ENCODE data around the gene LOXL4. TPM values are rescaled to one million over a fixed set of nuclear protein-coding genes. Genes with fewer than 3 reads are reported as not detected.

The LOXL4 gene
- total and polyA plus RNA-seq, 5 donors from 2014 or later = 0.10 TPM; not detected in 4

DNA sequence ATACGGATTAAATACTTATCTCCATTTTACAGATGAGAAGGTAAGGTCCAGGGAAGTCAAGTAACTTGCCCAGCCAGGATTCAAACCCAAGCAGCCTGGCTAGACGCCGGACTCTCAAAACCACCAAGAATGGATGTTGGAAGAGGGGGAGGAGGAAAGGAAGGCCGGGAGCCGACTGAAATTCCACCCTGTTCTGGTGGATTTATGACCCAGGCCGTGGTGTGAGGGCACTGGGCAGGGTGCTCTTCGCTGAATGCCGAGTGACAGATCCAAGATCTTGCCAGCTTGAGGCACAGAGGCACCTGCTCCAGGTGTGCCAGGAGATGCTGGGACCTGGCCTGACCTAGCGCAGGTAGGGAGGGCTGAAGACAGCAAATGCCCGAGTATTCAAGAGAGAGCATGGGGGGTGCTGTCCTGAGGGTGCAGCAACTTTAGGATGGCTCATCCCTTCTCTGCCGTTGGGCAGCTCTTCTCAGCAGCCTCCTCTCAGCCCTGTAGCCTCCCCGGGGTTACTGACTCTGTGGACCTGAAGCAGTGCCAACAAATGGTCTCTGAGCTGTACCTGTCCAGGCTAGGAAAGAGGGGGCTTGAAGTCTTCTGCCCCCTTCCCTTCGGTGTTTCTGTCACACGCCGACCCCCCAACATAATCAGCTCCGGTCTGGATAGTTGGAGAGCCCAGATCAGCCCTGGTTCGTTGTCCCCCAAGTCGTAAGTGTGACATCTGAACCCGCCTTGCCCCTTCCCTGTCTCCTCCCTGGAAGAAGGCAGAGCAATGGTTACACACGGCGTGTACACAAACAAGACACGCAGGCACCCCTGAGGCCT is 713 bp downstream of the LOXL4 start:
- no peaks in the 10 kb centered on the region for H3K4me1 ChIP-seq (ENCODE audit: control insufficient read depth, insufficient read depth, low read length, poor library complexity, severe bottlenecking)
- Mint-ChIP-seq H3K27ac (peak overlapping the region in 1 of 3 donors; percentile 59), H3K27me3 (peaks cover 58% of the 10 kb centered on the region), H3K36me3 (no peaks in the 10 kb centered on the region), H3K4me3 (peak overlapping the region in 2 of 4 donors; percentile 66 to 67), H3K9me3 (no peaks in the 10 kb centered on the region), H3K4me1 (peaks cover 0 to 16% (median 0%) of the 10 kb centered on the region in 4 donors)
- peaks cover 13% of the 10 kb centered on the region for H3K27me3 ChIP-seq (ENCODE audit: control insufficient read depth, insufficient read depth, low read length)
- H3K27ac ChIP-seq (ENCODE audit: insufficient read depth, low read length, poor library complexity, severe bottlenecking) = no peak overlapping the region
- ATAC-seq (ENCODE audit: low read depth in 2 of 2) = no peak
- no peak for DNase-seq
- no peak overlapping the region for H3K4me3 ChIP-seq (ENCODE audit: low read depth, low read length)
- H3K36me3 ChIP-seq (ENCODE audit: control insufficient read depth, insufficient read depth, low read length) = no peaks in the 10 kb centered on the region
- no peaks in the 10 kb centered on the region for H3K9me3 ChIP-seq (ENCODE audit: control insufficient read depth in 2 of 2, low read length in 2 of 2)

DNA sequence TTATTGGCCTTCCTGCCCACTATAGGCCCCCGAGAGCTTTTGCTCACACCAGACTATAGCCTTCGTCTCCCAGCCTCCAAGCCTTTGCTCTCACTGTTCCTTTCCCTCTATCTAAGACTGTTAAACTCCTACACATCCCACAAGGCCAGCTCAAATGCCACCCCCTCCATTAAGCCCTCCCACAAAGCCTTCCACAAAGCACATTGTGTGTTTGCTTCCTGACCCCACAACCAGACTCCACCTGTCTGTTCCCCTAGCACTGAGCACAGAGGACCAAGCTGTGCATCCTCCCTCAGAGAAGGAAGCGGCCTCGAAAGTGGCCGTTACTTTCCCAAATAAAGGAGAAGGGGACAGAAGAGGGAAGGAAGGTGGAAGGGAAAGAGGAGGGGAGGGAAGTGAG is 1.3 kb downstream of the LOXL4 start:
- H3K4me1 ChIP-seq (ENCODE audit: control insufficient read depth, insufficient read depth, low read length, poor library complexity, severe bottlenecking) = no peaks in the 10 kb centered on the region
- H3K36me3 ChIP-seq (ENCODE audit: control insufficient read depth, insufficient read depth, low read length) = no peaks in the 10 kb centered on the region
- Mint-ChIP-seq H3K27ac (no peak overlapping the region), H3K36me3 (no peaks in the 10 kb centered on the region), H3K27me3 (peaks cover 53% of the 10 kb centered on the region), H3K4me3 (peak overlapping the region in 1 of 4 donors; percentile 43), H3K9me3 (no peaks in the 10 kb centered on the region), H3K4me1 (peaks cover 0 to 16% (median 0%) of the 10 kb centered on the region in 4 donors)
- no peak for DNase-seq
- H3K27me3 ChIP-seq (ENCODE audit: control insufficient read depth, insufficient read depth, low read length) = peaks cover 13% of the 10 kb centered on the region
- ATAC-seq (ENCODE audit: low read depth in 2 of 2) = no peak
- no peak overlapping the region for H3K27ac ChIP-seq (ENCODE audit: insufficient read depth, low read length, poor library complexity, severe bottlenecking)
- H3K4me3 ChIP-seq (ENCODE audit: low read depth, low read length) = no peak overlapping the region
- H3K9me3 ChIP-seq (ENCODE audit: control insufficient read depth in 2 of 2, low read length in 2 of 2) = no peaks in the 10 kb centered on the region

DNA sequence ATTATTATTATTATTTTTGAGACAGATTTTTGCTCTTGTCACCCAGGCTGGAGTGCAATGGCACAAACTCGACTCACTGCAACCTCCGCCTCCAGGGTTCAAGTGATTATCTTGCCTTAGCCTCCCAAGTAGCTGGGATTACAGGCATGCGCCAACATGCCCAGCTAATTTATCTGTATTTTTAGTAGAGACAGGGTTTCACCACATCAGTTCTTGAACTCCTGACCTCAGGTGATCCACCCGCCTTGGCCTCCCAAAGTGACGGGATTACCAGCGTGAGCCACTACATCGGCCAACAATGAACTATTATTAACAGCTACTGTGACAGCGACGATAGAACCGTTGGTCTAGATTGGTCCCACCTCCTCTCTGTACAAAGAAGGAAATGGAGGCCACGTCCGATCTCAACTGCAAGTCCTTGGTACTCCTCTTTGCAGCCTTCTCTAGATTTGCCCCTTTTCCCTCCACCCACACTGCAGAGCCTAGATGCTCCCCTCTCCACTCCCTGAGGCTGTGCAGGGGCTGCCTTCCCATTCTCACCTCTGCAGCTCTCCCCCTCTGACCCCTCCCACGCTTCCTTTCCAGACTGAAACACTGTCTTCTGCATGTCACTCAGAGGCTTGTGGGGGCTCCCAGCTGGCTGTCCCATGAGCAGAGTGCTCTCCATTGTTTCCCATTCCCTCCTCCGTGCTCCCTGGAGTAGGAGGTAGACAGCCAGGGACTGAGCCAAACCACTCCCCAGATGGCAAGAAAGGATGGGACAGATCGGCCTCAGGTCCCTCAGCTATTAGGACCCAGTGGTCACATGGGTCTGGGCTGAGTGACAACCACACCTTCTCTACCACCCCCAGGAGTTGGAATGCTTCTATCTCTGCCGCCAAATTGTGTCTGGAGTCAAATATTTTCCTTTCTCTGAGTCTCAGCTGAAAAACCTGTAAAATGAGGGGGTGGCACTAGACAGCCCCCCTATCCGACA is 2.3 kb downstream of the LOXL4 start:
- H3K36me3 Mint-ChIP-seq = no peaks in the 10 kb centered on the region
- no peaks in the 10 kb centered on the region for H3K9me3 ChIP-seq (ENCODE audit: control insufficient read depth in 2 of 2, low read length in 2 of 2)
- H3K27ac Mint-ChIP-seq = no peak overlapping the region
- peaks cover 13% of the 10 kb centered on the region for H3K27me3 ChIP-seq (ENCODE audit: control insufficient read depth, insufficient read depth, low read length)
- H3K36me3 ChIP-seq (ENCODE audit: control insufficient read depth, insufficient read depth, low read length) = no peaks in the 10 kb centered on the region
- H3K4me3 ChIP-seq (ENCODE audit: low read depth, low read length) = no peak overlapping the region
- DNase-seq = no peak
- H3K4me1 ChIP-seq (ENCODE audit: control insufficient read depth, insufficient read depth, low read length, poor library complexity, severe bottlenecking) = no peaks in the 10 kb centered on the region
- no peaks in the 10 kb centered on the region for H3K9me3 Mint-ChIP-seq
- H3K27ac ChIP-seq (ENCODE audit: insufficient read depth, low read length, poor library complexity, severe bottlenecking) = no peak overlapping the region
- peaks cover 0 to 16% (median 0%) of the 10 kb centered on the region in 4 donors for H3K4me1 Mint-ChIP-seq
- no peak for ATAC-seq (ENCODE audit: low read depth in 2 of 2)
- peak overlapping the region in 2 of 4 donors; percentile 52 to 61 for H3K4me3 Mint-ChIP-seq
- peaks cover 45% of the 10 kb centered on the region for H3K27me3 Mint-ChIP-seq

DNA sequence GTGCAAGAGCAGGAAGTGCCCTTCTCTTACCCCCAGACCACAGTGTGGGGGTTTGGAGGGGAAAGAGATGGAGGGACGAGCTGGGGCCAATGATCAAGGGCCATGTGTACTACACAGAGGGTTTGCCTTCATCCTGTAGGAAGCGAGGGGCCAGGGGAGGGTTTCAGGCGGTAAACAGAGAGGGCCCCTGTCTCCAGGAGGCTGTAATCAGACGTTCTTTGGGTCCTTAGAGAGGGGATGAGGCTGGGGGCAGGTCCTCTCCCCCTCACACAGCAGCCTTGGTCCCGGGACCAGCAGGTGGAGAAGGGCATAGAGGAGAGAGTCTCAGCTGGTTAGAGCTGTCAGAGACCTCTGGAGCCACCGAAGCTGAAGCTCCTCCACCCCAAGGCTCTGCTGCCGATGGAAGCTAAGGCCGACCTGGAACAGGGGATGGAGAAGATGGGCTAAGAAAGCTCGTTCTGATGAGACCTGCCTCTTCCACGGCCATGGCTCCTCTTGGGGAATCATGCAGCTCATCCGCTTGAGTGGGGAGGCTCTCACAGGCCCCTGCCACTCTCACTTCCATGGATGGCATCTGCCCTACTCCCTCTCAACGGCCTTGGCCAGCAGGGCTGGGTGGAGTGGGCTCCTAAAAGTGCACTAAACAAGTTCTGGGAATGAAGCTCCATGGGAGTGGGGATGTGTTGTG is 3.5 kb downstream of the LOXL4 start:
- H3K9me3 ChIP-seq (ENCODE audit: control insufficient read depth in 2 of 2, low read length in 2 of 2) = no peaks in the 10 kb centered on the region
- H3K27me3 ChIP-seq (ENCODE audit: control insufficient read depth, insufficient read depth, low read length) = peaks cover 7% of the 10 kb centered on the region
- Mint-ChIP-seq H3K9me3 (no peaks in the 10 kb centered on the region), H3K27ac (no peak overlapping the region), H3K4me3 (no peak overlapping the region), H3K27me3 (peaks cover 35% of the 10 kb centered on the region), H3K36me3 (peaks cover 4% of the 10 kb centered on the region), H3K4me1 (peaks cover 0 to 16% (median 0%) of the 10 kb centered on the region in 4 donors)
- no peaks in the 10 kb centered on the region for H3K36me3 ChIP-seq (ENCODE audit: control insufficient read depth, insufficient read depth, low read length)
- no peak for ATAC-seq (ENCODE audit: low read depth in 2 of 2)
- no peak overlapping the region for H3K4me3 ChIP-seq (ENCODE audit: low read depth, low read length)
- no peaks in the 10 kb centered on the region for H3K4me1 ChIP-seq (ENCODE audit: control insufficient read depth, insufficient read depth, low read length, poor library complexity, severe bottlenecking)
- no peak overlapping the region for H3K27ac ChIP-seq (ENCODE audit: insufficient read depth, low read length, poor library complexity, severe bottlenecking)
- DNase-seq = no peak

DNA sequence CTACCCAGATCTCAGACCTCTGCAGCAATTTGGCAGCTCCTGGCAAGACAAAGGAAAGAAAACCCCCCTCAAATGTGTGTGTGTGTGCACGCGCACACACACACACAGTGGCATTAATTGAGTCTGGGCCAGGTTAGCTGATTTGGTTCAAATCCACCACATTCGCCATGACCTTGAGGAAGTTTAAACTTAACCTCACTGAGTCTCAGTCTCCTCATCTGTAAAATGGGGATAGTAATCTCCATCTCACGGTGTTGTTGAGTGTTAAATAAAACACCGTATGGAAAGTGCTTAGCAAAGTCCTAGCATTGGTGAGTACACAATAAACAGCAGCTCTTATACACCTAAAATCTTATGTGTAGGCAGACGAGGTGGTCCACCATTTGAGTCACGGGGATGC is 4.9 kb downstream of the LOXL4 start:
- Histone ChIP-seq H3K27me3 (ENCODE audit: control insufficient read depth, insufficient read depth, low read length) (peaks cover 7% of the 10 kb centered on the region), H3K36me3 (ENCODE audit: control insufficient read depth, insufficient read depth, low read length) (no peaks in the 10 kb centered on the region), H3K4me3 (ENCODE audit: low read depth, low read length) (no peak overlapping the region), H3K27ac (ENCODE audit: insufficient read depth, low read length, poor library complexity, severe bottlenecking) (no peak overlapping the region), H3K9me3 (ENCODE audit: control insufficient read depth in 2 of 2, low read length in 2 of 2) (no peaks in the 10 kb centered on the region), H3K4me1 (ENCODE audit: control insufficient read depth, insufficient read depth, low read length, poor library complexity, severe bottlenecking) (no peaks in the 10 kb centered on the region)
- Mint-ChIP-seq H3K27me3 (peaks cover 29% of the 10 kb centered on the region), H3K9me3 (no peaks in the 10 kb centered on the region), H3K4me1 (peaks cover 0 to 7% (median 0%) of the 10 kb centered on the region in 4 donors), H3K36me3 (peaks cover 4% of the 10 kb centered on the region), H3K4me3 (no peak overlapping the region), H3K27ac (no peak overlapping the region)
- no peak for ATAC-seq (ENCODE audit: low read depth in 2 of 2)
- no peak for DNase-seq

DNA sequence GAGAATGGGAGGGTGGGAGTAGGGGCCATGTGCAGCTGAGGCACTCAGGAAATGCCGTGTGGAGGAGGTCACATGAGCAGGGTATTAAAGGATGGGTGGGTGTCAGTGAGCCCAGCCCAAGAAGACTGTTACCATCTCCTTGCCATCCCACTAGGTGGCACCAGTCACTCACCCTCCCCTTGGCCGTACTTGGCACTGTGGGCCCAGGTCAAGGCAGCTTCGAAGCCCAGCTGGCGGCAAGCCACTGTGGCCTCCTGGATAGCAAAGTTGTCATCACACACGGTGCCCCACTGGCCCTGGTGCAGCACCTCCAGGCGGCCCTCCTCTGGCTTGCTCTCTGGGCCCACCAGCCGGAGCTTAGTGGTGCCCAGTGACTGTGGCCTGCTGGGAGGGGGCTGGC is 5.4 kb downstream of the LOXL4 start:
- H3K4me1 ChIP-seq (ENCODE audit: control insufficient read depth, insufficient read depth, low read length, poor library complexity, severe bottlenecking) = no peaks in the 10 kb centered on the region
- DNase-seq (peak in 1 of 3 donors; percentile 10), ATAC-seq (ENCODE audit: low read depth in 2 of 2) (no peak)
- H3K9me3 Mint-ChIP-seq = no peaks in the 10 kb centered on the region
- H3K27me3 Mint-ChIP-seq = peaks cover 25% of the 10 kb centered on the region
- H3K27ac Mint-ChIP-seq = no peak overlapping the region
- peaks cover 0 to 7% (median 0%) of the 10 kb centered on the region in 4 donors for H3K4me1 Mint-ChIP-seq
- H3K27ac ChIP-seq (ENCODE audit: insufficient read depth, low read length, poor library complexity, severe bottlenecking) = no peak overlapping the region
- H3K4me3 ChIP-seq (ENCODE audit: low read depth, low read length) = no peak overlapping the region
- H3K36me3 ChIP-seq (ENCODE audit: control insufficient read depth, insufficient read depth, low read length) = no peaks in the 10 kb centered on the region
- H3K4me3 Mint-ChIP-seq = no peak overlapping the region
- H3K27me3 ChIP-seq (ENCODE audit: control insufficient read depth, insufficient read depth, low read length) = peaks cover 6% of the 10 kb centered on the region
- no peaks in the 10 kb centered on the region for H3K9me3 ChIP-seq (ENCODE audit: control insufficient read depth in 2 of 2, low read length in 2 of 2)
- peaks cover 4% of the 10 kb centered on the region for H3K36me3 Mint-ChIP-seq

DNA sequence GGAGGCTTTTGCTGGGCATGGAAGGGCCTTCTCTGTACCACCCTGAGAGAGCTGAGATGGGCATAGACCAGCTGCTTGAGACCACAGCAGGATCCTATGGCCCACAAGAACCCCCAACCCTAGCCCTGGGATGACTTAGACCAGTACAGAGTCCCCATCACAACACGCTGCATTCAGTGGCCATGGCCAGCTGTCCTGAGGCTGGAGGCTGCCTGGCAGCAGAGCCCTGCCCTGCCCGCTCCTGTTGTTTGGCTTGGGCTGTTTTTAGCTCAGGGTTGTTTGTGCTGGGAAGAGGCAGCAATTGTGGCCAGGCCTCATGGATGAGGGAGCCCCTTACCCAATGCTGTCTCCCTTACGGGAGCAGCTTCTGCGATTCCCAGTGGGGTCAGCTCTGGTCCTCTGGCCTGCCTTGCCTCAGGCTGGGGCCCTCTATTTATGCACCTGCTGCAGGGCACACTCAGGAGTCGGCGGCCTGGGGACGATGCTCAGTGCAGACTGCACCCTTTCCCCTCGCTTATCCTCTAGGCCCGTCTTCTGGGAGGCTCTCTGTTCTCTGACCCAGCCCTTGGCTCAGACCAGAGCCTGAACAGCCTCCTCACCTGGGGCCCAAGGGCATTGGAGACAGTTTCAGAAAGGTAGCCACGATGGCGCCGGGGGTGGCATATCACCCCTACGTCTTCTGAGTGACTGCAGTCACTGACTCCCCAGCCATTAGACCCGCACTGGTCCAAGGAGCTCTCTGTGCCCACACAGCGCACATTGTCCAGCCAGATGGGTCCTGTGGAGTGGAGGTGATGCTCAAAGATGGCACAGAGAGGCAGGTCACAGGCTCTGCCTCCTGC is 6.3 kb downstream of the LOXL4 start:
- Histone ChIP-seq H3K27ac (ENCODE audit: insufficient read depth, low read length, poor library complexity, severe bottlenecking) (no peak overlapping the region), H3K27me3 (ENCODE audit: control insufficient read depth, insufficient read depth, low read length) (peaks cover 2% of the 10 kb centered on the region), H3K36me3 (ENCODE audit: control insufficient read depth, insufficient read depth, low read length) (no peaks in the 10 kb centered on the region), H3K9me3 (ENCODE audit: control insufficient read depth in 2 of 2, low read length in 2 of 2) (no peaks in the 10 kb centered on the region), H3K4me1 (ENCODE audit: control insufficient read depth, insufficient read depth, low read length, poor library complexity, severe bottlenecking) (no peaks in the 10 kb centered on the region), H3K4me3 (ENCODE audit: low read depth, low read length) (no peak overlapping the region)
- Mint-ChIP-seq H3K27me3 (peaks cover 16% of the 10 kb centered on the region), H3K4me3 (no peak overlapping the region), H3K36me3 (peaks cover 4% of the 10 kb centered on the region), H3K27ac (no peak overlapping the region), H3K4me1 (peaks cover 0 to 1% (median 0%) of the 10 kb centered on the region in 4 donors), H3K9me3 (no peaks in the 10 kb centered on the region)
- ATAC-seq (ENCODE audit: low read depth in 2 of 2) (no peak), DNase-seq (no peak)
